GM18909 (cell line): ENCODE results near the gene ANKRD11.
"Not testable (repeated sequence)": the region's sequence is repeated elsewhere in the genome, so short reads cannot be mapped to it uniquely, and the experiment has no call there.

Experiments used
- ATAC-seq: cut with Tn5 transposase; IDR thresholded peaks from one replicate; pipeline ENCODE4 v1.9.1; 2021; ENCODE audit warnings: mild to moderate bottlenecking; ENCODE audit not compliant: unreplicated experiment, poor library complexity

ANKRD11 gene

GRCh38 chr16:89278441-89279240 is 211.7 kb downstream of the ANKRD11 start:
- ATAC-seq = no peak

GRCh38 chr16:89277641-89278341 is 212.6 kb downstream of the ANKRD11 start:
- no peak for ATAC-seq

- no peak for ATAC-seq
Observed at GRCh38 chr16:89277049-89277448, 213.3 kb downstream of the ANKRD11 start.

GRCh38 chr16:89275837-89276720 is 214.3 kb downstream of the ANKRD11 start:
- no peak for ATAC-seq

- no peak for ATAC-seq
Observed at GRCh38 chr16:89275284-89275584, 215.1 kb downstream of the ANKRD11 start.

- no peak for ATAC-seq
Observed at GRCh38 chr16:89274561-89275283, 215.6 kb downstream of the ANKRD11 start.

- no peak for ATAC-seq
Observed at GRCh38 chr16:89273741-89274472, 216.5 kb downstream of the ANKRD11 start.

GRCh38 chr16:89272631-89273030 is 217.7 kb downstream of the ANKRD11 start:
- ATAC-seq = no peak

- ATAC-seq = no peak
Observed at GRCh38 chr16:89270666-89271345, 219.6 kb downstream of the ANKRD11 start.

GRCh38 chr16:89269805-89270665 is 220.3 kb downstream of the ANKRD11 start:
- no peak for ATAC-seq

- ATAC-seq = no peak
Observed at GRCh38 chr16:89268987-89269735, 221.2 kb downstream of the ANKRD11 start.

- no peak for ATAC-seq
Observed at GRCh38 chr16:89268585-89268984, 221.8 kb downstream of the ANKRD11 start.

- ATAC-seq = not testable (repeated sequence)
Observed at GRCh38 chr16:89267746-89268145, 222.6 kb downstream of the ANKRD11 start.

- ATAC-seq = no peak
Observed at GRCh38 chr16:89266521-89267134, 223.7 kb downstream of the ANKRD11 start.

- ATAC-seq = no peak
Observed at GRCh38 chr16:89265647-89266046, 224.7 kb downstream of the ANKRD11 start.

- ATAC-seq = no peak
Observed at GRCh38 chr16:89264800-89265550, 225.4 kb downstream of the ANKRD11 start.
